Neural progenitor cell (in vitro differentiated cells): ENCODE measurements around the gene BRINP1.

Experiments
- CTCF ChIP-seq: fragments of 200-600 bp; sonication (generic); IDR thresholded peaks from 2 replicates; pipeline ENCODE4 v1.5.1; 2017; ENCODE audit warnings: antibody characterized with exemption, mild to moderate bottlenecking
- EZH2 ChIP-seq: fragments of 200-600 bp; sonication (generic); IDR thresholded peaks from 2 replicates; pipeline ENCODE4 v1.6.1; 2017; ENCODE audit warnings: antibody characterized with exemption, mild to moderate bottlenecking, moderate library complexity

DNA sequence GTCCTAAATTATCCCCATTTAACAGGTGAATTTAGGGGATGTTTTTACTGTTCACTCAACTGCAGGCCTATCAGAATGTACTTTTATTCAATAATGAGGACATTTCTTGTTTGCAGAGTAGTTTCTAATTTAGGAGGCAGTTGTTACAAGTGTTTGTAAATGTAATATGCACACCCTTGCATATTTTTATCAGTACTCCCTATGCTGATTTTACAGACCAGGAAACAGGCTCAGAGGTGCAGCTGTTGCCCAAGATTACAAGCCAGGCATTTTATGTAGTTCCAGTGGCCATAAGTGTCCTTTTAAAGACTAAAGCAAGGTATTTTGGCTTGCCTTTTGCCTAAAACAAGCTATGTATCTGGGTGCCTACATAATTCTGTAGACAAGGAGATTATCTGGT is 47.6 kb upstream of the BRINP1 start:
- TF ChIP-seq CTCF = no peak
- TF ChIP-seq EZH2 = no peak
